ENCODE results near the gene LGALS13.

DNA sequence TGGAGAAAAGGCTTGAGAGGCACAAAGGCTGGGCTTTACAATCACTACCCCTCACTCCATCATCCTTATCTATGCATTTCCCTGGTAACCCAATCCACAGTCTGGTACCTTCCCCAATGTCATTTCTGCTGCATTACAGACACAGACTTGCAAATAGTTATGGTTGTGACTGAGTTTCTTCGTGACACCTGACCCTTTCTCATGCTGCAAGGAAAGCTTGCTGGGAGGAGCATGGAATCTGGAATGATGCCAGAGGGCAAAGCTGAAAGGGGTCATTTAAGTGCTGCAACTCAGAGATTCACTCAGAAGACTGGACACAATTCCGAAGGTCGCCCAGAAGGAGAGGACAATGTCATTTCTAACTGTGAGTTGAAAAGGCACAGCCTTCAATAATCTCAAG lies 53.3 kb downstream of the LGALS13 start, which contains the start of gene LGALS16:
- no peak for TF ChIP-seq POLR2A (IDR thresholded peaks at IDR 0.05)
- TF ChIP-seq, protein P1, sequence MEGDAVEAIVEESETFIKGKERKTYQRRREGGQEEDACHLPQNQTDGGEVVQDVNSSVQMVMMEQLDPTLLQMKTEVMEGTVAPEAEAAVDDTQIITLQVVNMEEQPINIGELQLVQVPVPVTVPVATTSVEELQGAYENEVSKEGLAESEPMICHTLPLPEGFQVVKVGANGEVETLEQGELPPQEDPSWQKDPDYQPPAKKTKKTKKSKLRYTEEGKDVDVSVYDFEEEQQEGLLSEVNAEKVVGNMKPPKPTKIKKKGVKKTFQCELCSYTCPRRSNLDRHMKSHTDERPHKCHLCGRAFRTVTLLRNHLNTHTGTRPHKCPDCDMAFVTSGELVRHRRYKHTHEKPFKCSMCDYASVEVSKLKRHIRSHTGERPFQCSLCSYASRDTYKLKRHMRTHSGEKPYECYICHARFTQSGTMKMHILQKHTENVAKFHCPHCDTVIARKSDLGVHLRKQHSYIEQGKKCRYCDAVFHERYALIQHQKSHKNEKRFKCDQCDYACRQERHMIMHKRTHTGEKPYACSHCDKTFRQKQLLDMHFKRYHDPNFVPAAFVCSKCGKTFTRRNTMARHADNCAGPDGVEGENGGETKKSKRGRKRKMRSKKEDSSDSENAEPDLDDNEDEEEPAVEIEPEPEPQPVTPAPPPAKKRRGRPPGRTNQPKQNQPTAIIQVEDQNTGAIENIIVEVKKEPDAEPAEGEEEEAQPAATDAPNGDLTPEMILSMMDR (IDR thresholded peaks at IDR 0.05 in 4 of 5, conservative IDR thresholded peaks at IDR 0.05 in 1 of 5): no peak

All from gastrocnemius medialis (tissue), 4 donors.